K562 (cell line): ENCODE measurements around the gene TLX2. TPM values are rescaled to one million over a fixed set of nuclear protein-coding genes. Genes with fewer than 3 reads are reported as not detected.

Experiments used
- CBFA2T3 ChIP-seq: fragments of 450-650 bp; IDR thresholded peaks from 2 replicates; pipeline ENCODE4 v1.6.1; 2017
- CEBPB ChIP-seq: fragments of 450-650 bp; IDR thresholded peaks from 2 replicates; pipeline ENCODE4 v1.6.1; 2016; ENCODE audit warnings: missing genetic modification characterization, missing compliant biosample characterization
- FIP1L1 ChIP-seq: fragments of 200-400 bp; formaldehyde crosslinking; IDR thresholded peaks from 2 replicates; pipeline ENCODE4 v1.6.1; 2018; ENCODE audit warnings: mild to moderate bottlenecking, low read depth, low read length; ENCODE audit not compliant: poor library complexity, severe bottlenecking
- KLF1 ChIP-seq: fragments of 450-650 bp; IDR thresholded peaks from 2 replicates; pipeline ENCODE4 v1.6.1; 2016; ENCODE audit warnings: missing genetic modification characterization, missing compliant biosample characterization
- MAZ ChIP-seq, 2 experiments: fragments of 450-650 bp in 1 of 2; sonication (generic) in 1 of 2; formaldehyde crosslinking; IDR thresholded peaks in 1 of 2; conservative IDR thresholded peaks in 1 of 2; 2 replicates each; pipeline versions ENCODE4 v1.4.0 to v1.5.0; 2020; ENCODE audit warnings: mild to moderate bottlenecking in 1 of 2, missing genetic modification reagents in 1 of 2
- PHF20 ChIP-seq: fragments of 450-650 bp; IDR thresholded peaks from 2 replicates; pipeline ENCODE4 v1.6.1; 2018; ENCODE audit not compliant: partially characterized antibody
- PML ChIP-seq: IDR thresholded peaks from 2 replicates; pipeline ENCODE4 v1.6.1; 2012; ENCODE audit warnings: low read length, inconsistent platforms
- RBM34 ChIP-seq: fragments of 200-400 bp; formaldehyde crosslinking; IDR thresholded peaks from 2 replicates; pipeline ENCODE4 v1.6.1; 2018; ENCODE audit warnings: low read length, borderline replicate concordance; ENCODE audit not compliant: insufficient read depth
- ZNF444 ChIP-seq: fragments of 250-450 bp; sonication (Bioruptor Pico); IDR thresholded peaks from 2 replicates; pipeline ENCODE4 v1.4.0; 2020; ENCODE audit warnings: mild to moderate bottlenecking, moderate library complexity
- polyA plus RNA-seq, 8 experiments: library from polyadenylated mRNA; depleted of rRNA in 4 of 8; stranded (reverse) in 5 of 8; unstranded in 3 of 8; fragments of >200 nt; fragmentation: Nextera tagmentation in 2 of 8; fragmentation: Illumina TruSeq in 1 of 8; extraction: Ambion mirVana in 2 of 8; extraction: Trizol in 1 of 8; gene quantifications; 2 replicates each; pipeline versions ENCODE4 v1.2.1 to v1.2.3, GENCODE V29; 2011 to 2014; ENCODE audit warnings: inconsistent platforms in 1 of 8, missing spikeins in 1 of 8
- total RNA-seq, 7 experiments: library from RNA; depleted of rRNA in 6 of 7; stranded (reverse); fragments of >200 nt in 6 of 7; fragmentation: Illumina TruSeq in 2 of 7; extraction: Trizol in 2 of 7; gene quantifications; 2 replicates each; pipeline versions ENCODE4 v1.2.1 to v1.2.3, GENCODE V29; 2011 to 2021; ENCODE audit warnings: low replicate concordance in 1 of 7
- TF ChIP-seq, protein P1 (sequence below): fragments of 450-650 bp; IDR thresholded peaks from 2 replicates; pipeline ENCODE4 v1.6.1; 2016; ENCODE audit warnings: mild to moderate bottlenecking, moderate library complexity
- TF ChIP-seq, protein P2 (sequence below), 2 experiments: IDR thresholded peaks in 1 of 2; conservative IDR thresholded peaks in 1 of 2; 2 replicates each; pipeline ENCODE4 v1.6.1; 2016; ENCODE audit warnings: low read depth in 2 of 2, mild to moderate bottlenecking in 1 of 2, missing compliant biosample characterization in 1 of 2, missing genetic modification characterization in 1 of 2, moderate library complexity in 1 of 2

The TLX2 gene
- total and polyA plus RNA-seq, 9 of the 15 experiments (the other 6 are each of a cell fraction or from before 2014, with no cell fraction given) = not detected

- TF ChIP-seq CBFA2T3 = no peak
- TF ChIP-seq RBM34 = no peak
- TF ChIP-seq FIP1L1 = no peak
- TF ChIP-seq PHF20 = no peak
- TF ChIP-seq, protein P1, sequence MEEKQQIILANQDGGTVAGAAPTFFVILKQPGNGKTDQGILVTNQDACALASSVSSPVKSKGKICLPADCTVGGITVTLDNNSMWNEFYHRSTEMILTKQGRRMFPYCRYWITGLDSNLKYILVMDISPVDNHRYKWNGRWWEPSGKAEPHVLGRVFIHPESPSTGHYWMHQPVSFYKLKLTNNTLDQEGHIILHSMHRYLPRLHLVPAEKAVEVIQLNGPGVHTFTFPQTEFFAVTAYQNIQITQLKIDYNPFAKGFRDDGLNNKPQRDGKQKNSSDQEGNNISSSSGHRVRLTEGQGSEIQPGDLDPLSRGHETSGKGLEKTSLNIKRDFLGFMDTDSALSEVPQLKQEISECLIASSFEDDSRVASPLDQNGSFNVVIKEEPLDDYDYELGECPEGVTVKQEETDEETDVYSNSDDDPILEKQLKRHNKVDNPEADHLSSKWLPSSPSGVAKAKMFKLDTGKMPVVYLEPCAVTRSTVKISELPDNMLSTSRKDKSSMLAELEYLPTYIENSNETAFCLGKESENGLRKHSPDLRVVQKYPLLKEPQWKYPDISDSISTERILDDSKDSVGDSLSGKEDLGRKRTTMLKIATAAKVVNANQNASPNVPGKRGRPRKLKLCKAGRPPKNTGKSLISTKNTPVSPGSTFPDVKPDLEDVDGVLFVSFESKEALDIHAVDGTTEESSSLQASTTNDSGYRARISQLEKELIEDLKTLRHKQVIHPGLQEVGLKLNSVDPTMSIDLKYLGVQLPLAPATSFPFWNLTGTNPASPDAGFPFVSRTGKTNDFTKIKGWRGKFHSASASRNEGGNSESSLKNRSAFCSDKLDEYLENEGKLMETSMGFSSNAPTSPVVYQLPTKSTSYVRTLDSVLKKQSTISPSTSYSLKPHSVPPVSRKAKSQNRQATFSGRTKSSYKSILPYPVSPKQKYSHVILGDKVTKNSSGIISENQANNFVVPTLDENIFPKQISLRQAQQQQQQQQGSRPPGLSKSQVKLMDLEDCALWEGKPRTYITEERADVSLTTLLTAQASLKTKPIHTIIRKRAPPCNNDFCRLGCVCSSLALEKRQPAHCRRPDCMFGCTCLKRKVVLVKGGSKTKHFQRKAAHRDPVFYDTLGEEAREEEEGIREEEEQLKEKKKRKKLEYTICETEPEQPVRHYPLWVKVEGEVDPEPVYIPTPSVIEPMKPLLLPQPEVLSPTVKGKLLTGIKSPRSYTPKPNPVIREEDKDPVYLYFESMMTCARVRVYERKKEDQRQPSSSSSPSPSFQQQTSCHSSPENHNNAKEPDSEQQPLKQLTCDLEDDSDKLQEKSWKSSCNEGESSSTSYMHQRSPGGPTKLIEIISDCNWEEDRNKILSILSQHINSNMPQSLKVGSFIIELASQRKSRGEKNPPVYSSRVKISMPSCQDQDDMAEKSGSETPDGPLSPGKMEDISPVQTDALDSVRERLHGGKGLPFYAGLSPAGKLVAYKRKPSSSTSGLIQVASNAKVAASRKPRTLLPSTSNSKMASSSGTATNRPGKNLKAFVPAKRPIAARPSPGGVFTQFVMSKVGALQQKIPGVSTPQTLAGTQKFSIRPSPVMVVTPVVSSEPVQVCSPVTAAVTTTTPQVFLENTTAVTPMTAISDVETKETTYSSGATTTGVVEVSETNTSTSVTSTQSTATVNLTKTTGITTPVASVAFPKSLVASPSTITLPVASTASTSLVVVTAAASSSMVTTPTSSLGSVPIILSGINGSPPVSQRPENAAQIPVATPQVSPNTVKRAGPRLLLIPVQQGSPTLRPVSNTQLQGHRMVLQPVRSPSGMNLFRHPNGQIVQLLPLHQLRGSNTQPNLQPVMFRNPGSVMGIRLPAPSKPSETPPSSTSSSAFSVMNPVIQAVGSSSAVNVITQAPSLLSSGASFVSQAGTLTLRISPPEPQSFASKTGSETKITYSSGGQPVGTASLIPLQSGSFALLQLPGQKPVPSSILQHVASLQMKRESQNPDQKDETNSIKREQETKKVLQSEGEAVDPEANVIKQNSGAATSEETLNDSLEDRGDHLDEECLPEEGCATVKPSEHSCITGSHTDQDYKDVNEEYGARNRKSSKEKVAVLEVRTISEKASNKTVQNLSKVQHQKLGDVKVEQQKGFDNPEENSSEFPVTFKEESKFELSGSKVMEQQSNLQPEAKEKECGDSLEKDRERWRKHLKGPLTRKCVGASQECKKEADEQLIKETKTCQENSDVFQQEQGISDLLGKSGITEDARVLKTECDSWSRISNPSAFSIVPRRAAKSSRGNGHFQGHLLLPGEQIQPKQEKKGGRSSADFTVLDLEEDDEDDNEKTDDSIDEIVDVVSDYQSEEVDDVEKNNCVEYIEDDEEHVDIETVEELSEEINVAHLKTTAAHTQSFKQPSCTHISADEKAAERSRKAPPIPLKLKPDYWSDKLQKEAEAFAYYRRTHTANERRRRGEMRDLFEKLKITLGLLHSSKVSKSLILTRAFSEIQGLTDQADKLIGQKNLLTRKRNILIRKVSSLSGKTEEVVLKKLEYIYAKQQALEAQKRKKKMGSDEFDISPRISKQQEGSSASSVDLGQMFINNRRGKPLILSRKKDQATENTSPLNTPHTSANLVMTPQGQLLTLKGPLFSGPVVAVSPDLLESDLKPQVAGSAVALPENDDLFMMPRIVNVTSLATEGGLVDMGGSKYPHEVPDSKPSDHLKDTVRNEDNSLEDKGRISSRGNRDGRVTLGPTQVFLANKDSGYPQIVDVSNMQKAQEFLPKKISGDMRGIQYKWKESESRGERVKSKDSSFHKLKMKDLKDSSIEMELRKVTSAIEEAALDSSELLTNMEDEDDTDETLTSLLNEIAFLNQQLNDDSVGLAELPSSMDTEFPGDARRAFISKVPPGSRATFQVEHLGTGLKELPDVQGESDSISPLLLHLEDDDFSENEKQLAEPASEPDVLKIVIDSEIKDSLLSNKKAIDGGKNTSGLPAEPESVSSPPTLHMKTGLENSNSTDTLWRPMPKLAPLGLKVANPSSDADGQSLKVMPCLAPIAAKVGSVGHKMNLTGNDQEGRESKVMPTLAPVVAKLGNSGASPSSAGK = peak; percentile 92
- TF ChIP-seq, protein P2, sequence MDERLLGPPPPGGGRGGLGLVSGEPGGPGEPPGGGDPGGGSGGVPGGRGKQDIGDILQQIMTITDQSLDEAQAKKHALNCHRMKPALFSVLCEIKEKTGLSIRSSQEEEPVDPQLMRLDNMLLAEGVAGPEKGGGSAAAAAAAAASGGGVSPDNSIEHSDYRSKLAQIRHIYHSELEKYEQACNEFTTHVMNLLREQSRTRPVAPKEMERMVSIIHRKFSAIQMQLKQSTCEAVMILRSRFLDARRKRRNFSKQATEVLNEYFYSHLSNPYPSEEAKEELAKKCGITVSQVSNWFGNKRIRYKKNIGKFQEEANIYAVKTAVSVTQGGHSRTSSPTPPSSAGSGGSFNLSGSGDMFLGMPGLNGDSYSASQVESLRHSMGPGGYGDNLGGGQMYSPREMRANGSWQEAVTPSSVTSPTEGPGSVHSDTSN (CRISPR knock-in tag; IDR thresholded peaks at IDR 0.05; ENCODE audit: low read depth) = no peak
- TF ChIP-seq, protein P2 (tag; conservative IDR thresholded peaks at IDR 0.05; ENCODE audit: low read depth) = no peak
- TF ChIP-seq PML = no peak; the same call in 1 of the 2 replicates
- no peak for TF ChIP-seq ZNF444
- TF ChIP-seq CEBPB (tag) = no peak
- peak; percentile 65 for TF ChIP-seq KLF1 (tag)
- peak; percentile 32 to 68; a peak in 3 of 4 replicates for TF ChIP-seq MAZ (CRISPR knock-in tag; conservative IDR thresholded peaks at IDR 0.05 in 1 of 2, IDR thresholded peaks at IDR 0.05 in 1 of 2)
Measured at GRCh38 chr2:74548900-74549826, 34.9 kb downstream of the TLX2 start (continued).
